ACC112 (cell line): ENCODE measurements around the gene REEP1.

Experiments used
- H2AFZ ChIP-seq: fragments of 200-600 bp; sonication (generic); one replicate; pipeline ENCODE4 v1.6.0; 2017; ENCODE audit warnings: antibody characterized with exemption, low read length; ENCODE audit not compliant: unreplicated experiment
- H3K27ac ChIP-seq: fragments of 200-600 bp; sonication (generic); 2 replicates; pipeline ENCODE4 v1.5.1; 2014; ENCODE audit warnings: low read depth, mild to moderate bottlenecking, antibody characterized with exemption, low read length, moderate library complexity
- H3K27me3 ChIP-seq: fragments of 200-600 bp; sonication (generic); 2 replicates; pipeline ENCODE4 v1.6.1; 2014; ENCODE audit warnings: mild to moderate bottlenecking, antibody characterized with exemption, low read length, moderate library complexity, mixed read lengths; ENCODE audit not compliant: insufficient read depth
- H3K36me3 ChIP-seq: fragments of 200-600 bp; sonication (generic); 2 replicates; pipeline ENCODE4 v1.6.1; 2016; ENCODE audit warnings: mild to moderate bottlenecking, antibody characterized with exemption, low read length, moderate library complexity, mixed read lengths; ENCODE audit not compliant: insufficient read depth
- H3K4me1 ChIP-seq: fragments of 200-600 bp; sonication (generic); one replicate; pipeline ENCODE4 v1.6.1; 2016; ENCODE audit warnings: low read length, mixed read lengths; ENCODE audit not compliant: insufficient read depth, unreplicated experiment, control insufficient read depth
- H3K4me3 ChIP-seq: fragments of 200-600 bp; sonication (generic); 2 replicates; pipeline ENCODE4 v1.5.1; 2014; ENCODE audit warnings: mild to moderate bottlenecking, low read depth, low read length
- H3K79me2 ChIP-seq: fragments of 200-600 bp; sonication (generic); one replicate; pipeline ENCODE4 v1.6.0; 2016; ENCODE audit warnings: low read length; ENCODE audit not compliant: control insufficient read depth, unreplicated experiment, insufficient read depth

REEP1 gene

GRCh38 chr2:86368161-86368824 is 30.9 kb upstream of the REEP1 start:
- Histone ChIP-seq H3K27ac (no peak overlapping the region), H3K36me3 (no peaks in the 10 kb centered on the region), H3K79me2 (no peaks in the 10 kb centered on the region), H3K27me3 (0 out of 2 replicates have a peak, but pooled peaks cover 5% of the 10 kb centered on the region), H2AFZ (no peak overlapping the region), H3K4me1 (peaks cover 7% of the 10 kb centered on the region), H3K4me3 (peak overlapping the region; percentile 43)

- Histone ChIP-seq H3K4me3 (no peak overlapping the region), H3K27ac (no peak overlapping the region), H3K79me2 (no peaks in the 10 kb centered on the region), H3K4me1 (peaks cover 7% of the 10 kb centered on the region), H3K27me3 (0 out of 2 replicates have a peak, but pooled peaks cover 5% of the 10 kb centered on the region), H2AFZ (no peak overlapping the region), H3K36me3 (no peaks in the 10 kb centered on the region)
Observed at GRCh38 chr2:86367499-86367777, 30.0 kb upstream of the REEP1 start.

- Histone ChIP-seq H3K36me3 (no peaks in the 10 kb centered on the region), H3K27me3 (0 out of 2 replicates have a peak, but pooled peaks cover 5% of the 10 kb centered on the region), H3K27ac (no peak overlapping the region), H3K79me2 (no peaks in the 10 kb centered on the region), H3K4me1 (peaks cover 7% of the 10 kb centered on the region), H2AFZ (no peak overlapping the region), H3K4me3 (no peak overlapping the region)
Observed at GRCh38 chr2:86366651-86367498, 29.4 kb upstream of the REEP1 start.

- Histone ChIP-seq H3K36me3 (no peaks in the 10 kb centered on the region), H3K4me1 (peaks cover 7% of the 10 kb centered on the region), H3K4me3 (no peak overlapping the region), H3K27me3 (peaks cover 15% of the 10 kb centered on the region; the same call in 1 of the 2 replicates), H3K79me2 (no peaks in the 10 kb centered on the region), H2AFZ (no peak overlapping the region), H3K27ac (no peak overlapping the region)
Observed at GRCh38 chr2:86364894-86365293, 27.5 kb upstream of the REEP1 start.

GRCh38 chr2:86360776-86361175 is 23.4 kb upstream of the REEP1 start:
- no peaks in the 10 kb centered on the region for H3K36me3 ChIP-seq
- no peak overlapping the region for H3K27ac ChIP-seq
- no peak overlapping the region for H2AFZ ChIP-seq
- H3K79me2 ChIP-seq = no peaks in the 10 kb centered on the region
- H3K4me1 ChIP-seq = no peaks in the 10 kb centered on the region
- no peak overlapping the region for H3K4me3 ChIP-seq
- peaks cover 39% of the 10 kb centered on the region for H3K27me3 ChIP-seq

- no peaks in the 10 kb centered on the region for H3K4me1 ChIP-seq
- H3K4me3 ChIP-seq = no peak overlapping the region
- peaks cover 51% of the 10 kb centered on the region for H3K27me3 ChIP-seq
- no peak overlapping the region for H3K27ac ChIP-seq
- no peaks in the 10 kb centered on the region for H3K79me2 ChIP-seq
- no peaks in the 10 kb centered on the region for H3K36me3 ChIP-seq
- H2AFZ ChIP-seq = no peak overlapping the region
Observed at GRCh38 chr2:86358957-86359356, 21.5 kb upstream of the REEP1 start.

GRCh38 chr2:86357392-86357963 is 20.1 kb upstream of the REEP1 start:
- peaks cover 61% of the 10 kb centered on the region for H3K27me3 ChIP-seq
- H3K79me2 ChIP-seq = no peaks in the 10 kb centered on the region
- no peaks in the 10 kb centered on the region for H3K4me1 ChIP-seq
- H2AFZ ChIP-seq = no peak overlapping the region
- no peak overlapping the region for H3K27ac ChIP-seq
- no peak overlapping the region for H3K4me3 ChIP-seq
- no peaks in the 10 kb centered on the region for H3K36me3 ChIP-seq

- no peaks in the 10 kb centered on the region for H3K79me2 ChIP-seq
- no peak overlapping the region for H2AFZ ChIP-seq
- no peak overlapping the region for H3K4me3 ChIP-seq
- H3K27me3 ChIP-seq = peaks cover 59% of the 10 kb centered on the region
- H3K4me1 ChIP-seq = no peaks in the 10 kb centered on the region
- no peaks in the 10 kb centered on the region for H3K36me3 ChIP-seq
- no peak overlapping the region for H3K27ac ChIP-seq
Observed at GRCh38 chr2:86352727-86353221, 15.3 kb upstream of the REEP1 start.

- Histone ChIP-seq H3K4me1 (no peaks in the 10 kb centered on the region), H3K27me3 (peaks cover 59% of the 10 kb centered on the region), H3K4me3 (no peak overlapping the region), H3K27ac (no peak overlapping the region), H3K79me2 (no peaks in the 10 kb centered on the region), H2AFZ (no peak overlapping the region), H3K36me3 (no peaks in the 10 kb centered on the region)
Observed at GRCh38 chr2:86352137-86352726, 14.8 kb upstream of the REEP1 start.

GRCh38 chr2:86350751-86351150 is 13.3 kb upstream of the REEP1 start:
- H2AFZ ChIP-seq = no peak overlapping the region
- no peaks in the 10 kb centered on the region for H3K79me2 ChIP-seq
- peaks cover 60% of the 10 kb centered on the region for H3K27me3 ChIP-seq
- no peak overlapping the region for H3K4me3 ChIP-seq
- H3K4me1 ChIP-seq = no peaks in the 10 kb centered on the region
- H3K36me3 ChIP-seq = no peaks in the 10 kb centered on the region
- H3K27ac ChIP-seq = no peak overlapping the region
